IMR-90 (cell line): Measurements from ENCODE around the gene LECT2. TPM values are rescaled to one million over a fixed set of nuclear protein-coding genes. Genes with fewer than 3 reads are reported as not detected.

Source experiments
- ATAC-seq: fragments of 200-7000 bp; cut with Tn5 transposase; 2 replicates; pipeline ENCODE4 v1.9.1; 2020; ENCODE audit warnings: low read depth, mild to moderate bottlenecking, moderate library complexity
- BruUV-seq: library from RNA; stranded (reverse); fragments of 400-500 nt; replicated peaks from 2 replicates; lab custom pipeline; 2021; lab: Mats Ljungman, UMichigan
- CTCF ChIA-PET: fragments of 300-600 bp; formaldehyde crosslinking; extraction: SDS; loops from one replicate; lab custom pipeline; 2021; ENCODE audit warnings: antibody characterized with exemption; lab: Yijun Ruan, JAX
- POLR2A ChIA-PET: fragments of 300-600 bp; sonication (Branson Sonifier 250); formaldehyde crosslinking; loops from one replicate; lab custom pipeline; 2022; ENCODE audit warnings: antibody characterized with exemption; ENCODE audit not compliant: unreplicated experiment; lab: Charles Lee
- DNase-seq: peaks from one replicate; pipeline ENCODE4 v3.0.0; 2013
- H2AFZ ChIP-seq: replicated peaks from 2 replicates; pipeline ENCODE3; 2013; ENCODE audit warnings: low read length, mild to moderate bottlenecking; ENCODE audit not compliant: poor library complexity
- H2AK5ac ChIP-seq: 2 replicates; pipeline ENCODE4 v1.6.1; 2013; ENCODE audit warnings: low read depth, low read length, inconsistent platforms
- H2AK9ac ChIP-seq: replicated peaks from 2 replicates; pipeline ENCODE3; 2013; ENCODE audit warnings: mild to moderate bottlenecking, low read depth, low read length, moderate library complexity; ENCODE audit not compliant: poor library complexity
- H2BK120ac ChIP-seq: 2 replicates; pipeline ENCODE4 v1.6.1; 2013; ENCODE audit warnings: low read depth, low read length, inconsistent platforms
- H2BK15ac ChIP-seq: 3 replicates; pipeline ENCODE4 v1.6.1; 2013; ENCODE audit warnings: low read depth, low read length, inconsistent platforms
- H2BK20ac ChIP-seq: 2 replicates; pipeline ENCODE4 v1.6.1; 2013; ENCODE audit warnings: low read depth, mild to moderate bottlenecking, inconsistent platforms, low read length, moderate library complexity
- H2BK5ac ChIP-seq: 2 replicates; pipeline ENCODE4 v1.6.1; 2013; ENCODE audit warnings: mild to moderate bottlenecking, low read depth, low read length, inconsistent platforms; ENCODE audit not compliant: poor library complexity, severe bottlenecking
- H3K14ac ChIP-seq: replicated peaks from 2 replicates; pipeline ENCODE4 v1.6.1; 2013; ENCODE audit warnings: low read depth, low read length, inconsistent platforms
- H3K18ac ChIP-seq: 2 replicates; pipeline ENCODE4 v1.6.1; 2013; ENCODE audit warnings: low read depth, low read length, control low read depth
- H3K23ac ChIP-seq: 2 replicates; pipeline ENCODE4 v1.6.1; 2013; ENCODE audit warnings: low read depth, low read length, inconsistent platforms
- H3K27ac ChIP-seq: 2 replicates; pipeline ENCODE4 v1.5.1; 2013; ENCODE audit warnings: mild to moderate bottlenecking, control low read depth, low read length; ENCODE audit not compliant: insufficient read depth
- H3K27me3 ChIP-seq: 2 replicates; pipeline ENCODE4 v1.6.1; 2013; ENCODE audit warnings: low read length; ENCODE audit not compliant: control insufficient read depth, insufficient read depth
- H3K36me3 ChIP-seq: 2 replicates; pipeline ENCODE4 v1.6.1; 2013; ENCODE audit warnings: low read length, mixed read lengths; ENCODE audit not compliant: control insufficient read depth, insufficient read depth
- H3K4ac ChIP-seq: 2 replicates; pipeline ENCODE4 v1.6.1; 2013; ENCODE audit warnings: low read depth, low read length, inconsistent platforms
- H3K4me1 ChIP-seq: 2 replicates; pipeline ENCODE4 v1.6.1; 2013; ENCODE audit warnings: low read length, mixed read lengths; ENCODE audit not compliant: control insufficient read depth, insufficient read depth
- H3K4me2 ChIP-seq: 2 replicates; pipeline ENCODE4 v1.6.1; 2013; ENCODE audit warnings: low read depth, mild to moderate bottlenecking, control low read depth, low read length, moderate library complexity
- H3K4me3 ChIP-seq: 2 replicates; pipeline ENCODE4 v1.5.1; 2013; ENCODE audit warnings: low read depth, mild to moderate bottlenecking, control low read depth, low read length, moderate library complexity; ENCODE audit not compliant: insufficient read depth
- H3K56ac ChIP-seq: 2 replicates; pipeline ENCODE4 v1.6.1; 2013; ENCODE audit warnings: low read length, inconsistent platforms; ENCODE audit not compliant: insufficient read depth; ENCODE audit errors: extremely low read depth
- H3K79me1 ChIP-seq, 2 experiments: 2 replicates each; pipeline ENCODE4 v1.6.1; 2013; ENCODE audit warnings: low read length in 2 of 2, inconsistent platforms in 1 of 2, low read depth in 1 of 2
- H3K9ac ChIP-seq: 2 replicates; pipeline ENCODE4 v1.6.1; 2013; ENCODE audit warnings: low read depth, low read length, control low read depth
- H3K9me1 ChIP-seq: 2 replicates; pipeline ENCODE4 v1.6.1; 2013; ENCODE audit warnings: low read length, inconsistent platforms; ENCODE audit not compliant: insufficient read depth
- H3K9me3 ChIP-seq: 2 replicates; pipeline ENCODE4 v1.6.1; 2013; ENCODE audit warnings: low read length; ENCODE audit not compliant: control insufficient read depth, insufficient read depth
- H4K20me1 ChIP-seq: 2 replicates; pipeline ENCODE4 v1.6.1; 2013; ENCODE audit warnings: low read length, inconsistent platforms; ENCODE audit not compliant: insufficient read depth
- H4K5ac ChIP-seq: 2 replicates; pipeline ENCODE4 v1.6.1; 2013; ENCODE audit warnings: mild to moderate bottlenecking, low read depth, low read length, control low read depth
- H4K8ac ChIP-seq, 2 experiments: 2 replicates each; pipeline ENCODE4 v1.6.1; 2013; ENCODE audit warnings: low read depth in 2 of 2, low read length in 2 of 2, control low read depth in 1 of 2, inconsistent platforms in 1 of 2
- H4K91ac ChIP-seq: 2 replicates; pipeline ENCODE4 v1.6.1; 2013; ENCODE audit warnings: low read depth, low read length, inconsistent platforms; ENCODE audit not compliant: insufficient read depth
- BHLHE40 ChIP-seq: fragments of 150-350 bp; IDR thresholded peaks from 2 replicates; pipeline ENCODE4 v1.6.1; 2016; ENCODE audit warnings: mild to moderate bottlenecking, low read depth, low read length
- CEBPB ChIP-seq: IDR thresholded peaks from 2 replicates; pipeline ENCODE4 v1.6.1; 2012; ENCODE audit warnings: low read depth, low read length, improper control_type of control experiment
- CHD1 ChIP-seq: IDR thresholded peaks from 2 replicates; pipeline ENCODE4 v1.6.1; 2012; ENCODE audit warnings: low read depth, low read length, improper control_type of control experiment
- FOS ChIP-seq: fragments of 150-350 bp; IDR thresholded peaks from 2 replicates; pipeline ENCODE4 v1.6.1; 2016; ENCODE audit warnings: low read depth, low read length
- MAFK ChIP-seq: IDR thresholded peaks from 2 replicates; pipeline ENCODE4 v1.6.1; 2012; ENCODE audit warnings: low read depth, low read length, improper control_type of control experiment
- MAZ ChIP-seq: IDR thresholded peaks from 2 replicates; pipeline ENCODE4 v1.6.1; 2012; ENCODE audit warnings: low read depth, mild to moderate bottlenecking, low read length, improper control_type of control experiment, moderate library complexity, borderline replicate concordance
- MXI1 ChIP-seq: IDR thresholded peaks from 2 replicates; pipeline ENCODE4 v1.6.1; 2012; ENCODE audit warnings: low read depth, mild to moderate bottlenecking, low read length, moderate library complexity, borderline replicate concordance
- NFE2L2 ChIP-seq: fragments of 150-350 bp; IDR thresholded peaks from 2 replicates; pipeline ENCODE4 v1.6.1; 2016; ENCODE audit warnings: low read depth, mild to moderate bottlenecking, low read length
- POLR2A ChIP-seq: IDR thresholded peaks from 2 replicates; pipeline ENCODE4 v1.6.1; 2012; ENCODE audit warnings: mild to moderate bottlenecking, low read depth, low read length
- RAD21 ChIP-seq: IDR thresholded peaks from 2 replicates; pipeline ENCODE4 v1.6.1; 2012; ENCODE audit warnings: low read length, improper control_type of control experiment
- RCOR1 ChIP-seq: IDR thresholded peaks from 2 replicates; pipeline ENCODE4 v1.6.1; 2012; ENCODE audit warnings: mild to moderate bottlenecking, low read length, improper control_type of control experiment; ENCODE audit not compliant: insufficient replicate concordance
- RFX5 ChIP-seq: IDR thresholded peaks from 2 replicates; pipeline ENCODE4 v1.8.0; 2012; ENCODE audit warnings: low read depth, mild to moderate bottlenecking, low read length, moderate library complexity
- SMC3 ChIP-seq: fragments of 150-350 bp; IDR thresholded peaks from 2 replicates; pipeline ENCODE4 v1.6.1; 2016; ENCODE audit warnings: low read depth, mild to moderate bottlenecking, antibody characterized with exemption, low read length, moderate library complexity
- WGBS, 2 experiments: methylation state at CpG; one replicate each; pipeline versions ENCODE4 v1.1.5 to v1.1.7; 2013; ENCODE audit warnings: missing lambda C conversion rate in 2 of 2; ENCODE audit not compliant: insufficient read length in 1 of 2; ENCODE audit errors: extremely low coverage in 2 of 2; 5-methylcytosine and 5-hydroxymethylcytosine counted together
- dilution Hi-C: fragments of 300-500 bp; cut with HindIII; formaldehyde crosslinking; loops from one replicate; pipeline ENCODE4 v1.14.3; 2018; ENCODE audit warnings: low sequenced_read_pairs; ENCODE audit not compliant: unreplicated experiment
- in situ Hi-C: fragments of 300-500 bp; cut with MboI; formaldehyde crosslinking; loops from 3 replicates; pipeline ENCODE4 v1.14.3; 2019; ENCODE audit warnings: low sequenced_read_pairs, inconsistent platforms, mixed read lengths
- intact Hi-C: fragments of 100-400 bp; cut with micrococcal nuclease; formaldehyde crosslinking; loops from 2 replicates; pipeline ENCODE4 v1.10.0; 2022
- polyA plus RNA-seq, 3 experiments: library from polyadenylated mRNA; depleted of rRNA; stranded (reverse); fragments of >200 nt; gene quantifications; 2 replicates each; pipeline ENCODE4 v1.2.3, GENCODE V29; 2012; ENCODE audit warnings: low replicate concordance in 1 of 3
- total RNA-seq: library from RNA; depleted of rRNA; stranded (reverse); fragments of >200 nt; gene quantifications from 2 replicates; pipeline ENCODE4 v1.2.3, GENCODE V29; 2012
- TF ChIP-seq, protein P1 (sequence below): fragments of 150-350 bp; IDR thresholded peaks from 2 replicates; pipeline ENCODE4 v1.6.1; 2016; ENCODE audit warnings: low read depth, mild to moderate bottlenecking, low read length, moderate library complexity, borderline replicate concordance
- TF ChIP-seq, protein P2 (sequence below): fragments of 150-350 bp; IDR thresholded peaks from 2 replicates; pipeline ENCODE4 v1.6.1; 2017; ENCODE audit warnings: mild to moderate bottlenecking, antibody characterized with exemption, low read length, low read depth

LECT2 gene
- total and polyA plus RNA-seq, 2 of the 4 experiments (the other 2 are of a cell fraction): not detected

DNA sequence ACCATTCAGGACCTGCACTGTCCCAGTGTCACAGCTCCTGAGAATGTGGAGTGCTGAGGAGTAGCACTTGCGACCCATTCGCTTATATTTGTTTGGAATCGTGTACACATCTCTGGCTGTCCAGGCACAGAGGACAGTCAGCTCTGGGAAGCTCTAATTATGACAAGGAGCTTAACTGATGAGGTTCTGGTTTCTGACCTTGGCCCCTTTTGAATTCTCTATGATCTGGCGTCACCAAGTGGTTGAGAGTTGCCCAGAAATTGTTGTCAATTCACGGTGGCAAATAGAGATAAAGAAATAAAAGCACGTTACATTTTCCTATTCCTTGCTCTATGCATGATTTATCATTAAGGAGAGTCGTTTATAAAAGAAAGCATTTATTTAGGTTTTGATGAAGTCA, 34.9 kb upstream of the LECT2 start:
- Histone ChIP-seq H3K27ac (no peak overlapping the region), H4K91ac (peak overlapping the region; percentile 6; the same call in 1 of the 2 replicates), H3K4me3 (no peak overlapping the region), H3K4ac (peak overlapping the region; percentile 22; the same call in 1 of the 2 replicates), H2AK5ac (peak overlapping the region; percentile 35; the same call in 1 of the 2 replicates), H3K9ac (no peak overlapping the region), H3K56ac (no peak overlapping the region), H3K14ac (no peak overlapping the region), H4K5ac (no peak overlapping the region), H3K23ac (no peak overlapping the region), H2BK15ac (peak overlapping the region; percentile 40; the same call in 1 of the 3 replicates), H2AFZ (no peak overlapping the region), H3K79me1 (0 out of 4 replicates have a peak, but pooled peaks cover 0 to 6% of the 10 kb centered on the region in 2 experiments), H3K4me1 (peaks cover 20% of the 10 kb centered on the region), H4K20me1 (no peaks in the 10 kb centered on the region), H2BK20ac (no peak overlapping the region; the same call in 1 of the 2 replicates), H2BK5ac (no peak overlapping the region), H3K9me1 (peaks cover 8% of the 10 kb centered on the region), H3K27me3 (no peaks in the 10 kb centered on the region), H3K9me3 (no peaks in the 10 kb centered on the region), H3K4me2 (no peak overlapping the region), H2BK120ac (no peak overlapping the region), H4K8ac (no peak overlapping the region), H3K18ac (no peak overlapping the region), H3K36me3 (no peaks in the 10 kb centered on the region), H2AK9ac (no peak overlapping the region)
- ATAC-seq (no peak), DNase-seq (no peak)
- no TSS peak for BruUV-seq
- WGBS, 2 experiments: 100% methylated on average over 2 of the region's 7 CpGs; no CpG with 5 or more reads in 1 of the 2 experiments
- POLR2A ChIA-PET: no interaction called here
- in situ Hi-C loops: no loop called here
- intact Hi-C loops: loop anchor here (5.0 kb wide), 1 partner anchor 38 kb away; the partner anchor contains the start of gene TGFBI
- CTCF ChIA-PET: interaction anchor here (1.4 kb wide), 1 partner anchor 19 kb away, joined by 3 read pairs; no protein-coding TSS in a partner anchor
- dilution Hi-C loops: no loop called here
- TF ChIP-seq NFE2L2 (no peak), MAFK (no peak), RFX5 (no peak), CHD1 (no peak), BHLHE40 (no peak), FOS (no peak), CEBPB (no peak), SMC3 (no peak), MAZ (no peak), MXI1 (no peak), RAD21 (no peak), RCOR1 (no peak), POLR2A (no peak)
- TF ChIP-seq, protein P1, sequence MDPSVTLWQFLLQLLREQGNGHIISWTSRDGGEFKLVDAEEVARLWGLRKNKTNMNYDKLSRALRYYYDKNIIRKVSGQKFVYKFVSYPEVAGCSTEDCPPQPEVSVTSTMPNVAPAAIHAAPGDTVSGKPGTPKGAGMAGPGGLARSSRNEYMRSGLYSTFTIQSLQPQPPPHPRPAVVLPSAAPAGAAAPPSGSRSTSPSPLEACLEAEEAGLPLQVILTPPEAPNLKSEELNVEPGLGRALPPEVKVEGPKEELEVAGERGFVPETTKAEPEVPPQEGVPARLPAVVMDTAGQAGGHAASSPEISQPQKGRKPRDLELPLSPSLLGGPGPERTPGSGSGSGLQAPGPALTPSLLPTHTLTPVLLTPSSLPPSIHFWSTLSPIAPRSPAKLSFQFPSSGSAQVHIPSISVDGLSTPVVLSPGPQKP: no peak
- TF ChIP-seq, protein P2, sequence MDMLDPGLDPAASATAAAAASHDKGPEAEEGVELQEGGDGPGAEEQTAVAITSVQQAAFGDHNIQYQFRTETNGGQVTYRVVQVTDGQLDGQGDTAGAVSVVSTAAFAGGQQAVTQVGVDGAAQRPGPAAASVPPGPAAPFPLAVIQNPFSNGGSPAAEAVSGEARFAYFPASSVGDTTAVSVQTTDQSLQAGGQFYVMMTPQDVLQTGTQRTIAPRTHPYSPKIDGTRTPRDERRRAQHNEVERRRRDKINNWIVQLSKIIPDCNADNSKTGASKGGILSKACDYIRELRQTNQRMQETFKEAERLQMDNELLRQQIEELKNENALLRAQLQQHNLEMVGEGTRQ: no peak
